Stimulated activated CD4-positive, alpha-beta T cell treated with anti-CD3 and anti-CD28 coated beads, Interleukin-1b, Interleukin-23, amount 100 ng/mL, for 4 hours (primary cell): ENCODE measurements around the gene PHLPP1.
"Not testable (repeated sequence)": the region's sequence is repeated elsewhere in the genome, so short reads cannot be mapped to it uniquely, and the experiment has no call there.

Source experiments
- DNase-seq, 2 donors: peaks; one replicate each; pipeline ENCODE4 v3.0.0-alpha.2; 2020; ENCODE audit warnings: low read depth in 2 of 2

The PHLPP1 gene

DNA sequence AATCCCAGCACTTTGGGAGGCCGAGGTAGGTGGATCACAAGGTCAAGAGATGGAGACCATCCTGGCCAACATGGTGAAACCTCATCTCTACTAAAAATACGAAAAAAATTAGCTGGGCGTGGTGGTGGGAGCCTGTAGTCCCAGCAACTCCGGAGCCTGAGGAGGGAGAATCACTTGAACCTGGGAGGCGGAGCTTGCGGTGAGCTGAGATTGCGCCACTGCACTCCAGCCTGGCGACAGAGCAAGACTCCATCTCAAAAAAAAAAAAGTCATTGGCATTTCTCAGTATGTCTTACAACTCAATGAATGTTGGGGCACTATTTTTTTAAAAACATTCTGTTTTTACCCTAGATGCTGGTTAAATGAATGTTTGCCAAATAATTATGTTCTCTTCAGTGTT lies 94.1 kb downstream of the PHLPP1 start:
- DNase-seq = not testable (repeated sequence)

GRCh38 chr18:62809900-62810299 lies 94.6 kb downstream of the PHLPP1 start:
- no peak for DNase-seq

DNA sequence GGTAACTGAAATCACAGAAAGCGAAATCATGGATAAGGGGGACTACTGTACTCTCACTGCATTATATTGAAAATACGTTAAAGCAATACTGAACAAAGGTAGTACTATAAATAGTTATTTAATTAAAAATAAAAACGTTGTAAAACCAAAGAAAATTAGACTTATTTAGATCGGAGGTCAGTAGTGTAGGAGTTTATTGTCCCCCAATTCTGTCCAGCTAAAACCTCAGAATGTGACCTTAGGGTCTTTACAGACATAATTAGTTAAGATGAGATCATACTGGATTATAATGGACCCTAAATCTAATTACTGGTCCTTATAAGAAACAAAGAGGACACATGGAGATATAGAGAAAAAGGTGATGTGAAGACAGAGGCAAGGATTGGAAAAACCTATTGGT lies 95.3 kb downstream of the PHLPP1 start:
- DNase-seq = no peak

DNA sequence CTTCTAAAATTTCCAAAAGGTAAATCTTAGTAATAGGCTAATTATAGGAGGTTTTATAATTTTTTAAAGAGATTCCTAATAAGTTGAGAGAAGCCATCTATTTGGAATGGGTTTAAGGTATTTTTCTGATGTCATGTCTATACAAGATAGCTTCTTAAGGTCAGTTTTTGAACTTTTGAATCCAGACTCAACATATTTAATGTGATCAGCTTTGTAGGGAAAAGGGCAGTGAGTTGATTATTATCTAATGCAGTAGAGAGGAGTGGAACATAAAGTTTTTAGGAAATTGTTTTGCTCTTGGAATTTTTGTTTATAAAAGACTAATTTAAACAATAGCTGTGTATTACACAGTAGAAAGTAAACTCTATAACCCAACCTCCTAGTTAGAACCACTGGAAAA lies 96.3 kb downstream of the PHLPP1 start:
- no peak for DNase-seq

GRCh38 chr18:62812242-62812641 lies 96.9 kb downstream of the PHLPP1 start:
- DNase-seq = no peak

DNA sequence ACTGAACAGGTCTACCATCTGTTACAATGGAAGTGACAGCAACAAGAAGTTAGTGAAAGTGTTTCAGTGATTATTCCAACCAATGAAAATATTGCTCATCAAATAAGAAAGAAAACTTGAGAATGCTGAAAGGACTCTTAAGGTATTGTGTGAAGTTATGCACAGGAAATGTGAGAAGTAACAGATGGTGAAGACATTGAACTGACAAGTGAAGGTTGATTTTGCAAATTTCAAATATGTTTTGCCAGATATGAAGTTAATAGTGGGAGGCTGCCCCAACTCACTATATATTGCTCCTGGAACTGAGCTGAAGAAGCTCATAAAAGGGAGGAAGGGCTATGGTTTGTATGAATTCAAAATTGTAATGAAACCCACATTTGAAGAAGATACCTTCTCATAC lies 97.5 kb downstream of the PHLPP1 start:
- no peak for DNase-seq

DNA sequence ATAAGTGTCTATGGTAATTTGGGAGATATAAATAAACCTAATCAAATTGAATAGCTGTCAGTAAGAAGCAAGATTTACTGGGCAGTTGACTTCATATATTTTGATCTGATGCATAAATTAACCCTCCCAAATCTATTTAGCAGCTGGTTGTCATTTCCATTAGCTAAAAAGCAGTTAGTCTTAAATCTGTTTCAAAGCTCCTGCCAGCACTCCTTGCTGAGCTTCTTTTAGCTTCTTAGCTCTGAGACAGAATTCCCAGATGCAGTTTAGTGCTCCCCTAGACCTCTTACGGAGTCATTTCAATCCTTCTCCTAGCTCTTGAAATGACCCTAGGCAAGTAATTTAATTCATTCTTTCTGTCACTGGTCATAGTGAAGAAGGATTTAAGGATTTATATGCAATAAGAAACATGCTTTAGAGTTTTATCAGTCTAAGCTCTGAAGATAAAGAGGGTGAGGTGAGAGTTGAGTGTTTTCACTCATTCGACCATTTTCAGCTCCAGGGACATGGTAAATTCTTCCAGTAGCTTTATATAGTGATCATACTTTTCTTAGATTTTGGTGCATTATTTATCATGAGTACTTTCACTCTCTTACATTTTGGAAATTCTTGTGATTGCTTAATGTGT lies 98.9 kb downstream of the PHLPP1 start:
- no peak for DNase-seq

DNA sequence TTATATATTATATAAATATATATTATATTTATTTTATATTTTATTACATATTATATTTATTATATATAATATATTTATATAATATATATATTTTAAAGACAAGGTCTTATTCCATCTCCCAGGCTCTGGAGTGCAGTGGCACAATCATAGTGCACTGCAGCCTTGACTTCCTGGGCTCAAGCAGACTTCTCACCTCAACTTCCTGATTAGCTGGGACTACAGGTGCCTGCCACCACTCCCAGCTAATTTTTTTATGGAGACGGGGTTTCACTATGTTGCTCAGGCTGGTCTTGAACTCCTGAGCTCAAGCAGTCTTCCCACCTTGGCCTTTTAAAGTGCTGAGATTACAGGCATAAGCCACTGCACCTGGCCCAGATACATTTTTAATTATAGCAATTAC lies 110.0 kb downstream of the PHLPP1 start:
- no peak for DNase-seq

DNA sequence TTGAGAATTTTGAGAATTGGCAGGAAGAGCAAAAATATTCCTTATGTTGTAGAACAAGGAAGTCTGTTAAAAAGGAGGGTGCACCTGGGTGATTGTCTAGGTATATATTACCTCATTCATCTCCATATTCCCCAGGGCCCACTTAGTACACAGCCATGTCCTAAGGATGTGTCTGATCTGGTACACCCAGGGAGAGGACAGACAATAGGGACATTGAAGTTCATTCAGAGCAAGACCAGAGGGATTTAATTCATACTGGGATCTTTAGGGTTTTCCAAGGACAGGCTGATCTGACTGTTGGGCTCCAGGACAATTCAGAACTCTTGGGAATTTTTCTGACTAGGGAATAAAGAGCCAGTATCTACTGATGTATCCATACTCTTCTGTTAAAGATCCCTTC lies 112.1 kb downstream of the PHLPP1 start:
- no peak for DNase-seq

DNA sequence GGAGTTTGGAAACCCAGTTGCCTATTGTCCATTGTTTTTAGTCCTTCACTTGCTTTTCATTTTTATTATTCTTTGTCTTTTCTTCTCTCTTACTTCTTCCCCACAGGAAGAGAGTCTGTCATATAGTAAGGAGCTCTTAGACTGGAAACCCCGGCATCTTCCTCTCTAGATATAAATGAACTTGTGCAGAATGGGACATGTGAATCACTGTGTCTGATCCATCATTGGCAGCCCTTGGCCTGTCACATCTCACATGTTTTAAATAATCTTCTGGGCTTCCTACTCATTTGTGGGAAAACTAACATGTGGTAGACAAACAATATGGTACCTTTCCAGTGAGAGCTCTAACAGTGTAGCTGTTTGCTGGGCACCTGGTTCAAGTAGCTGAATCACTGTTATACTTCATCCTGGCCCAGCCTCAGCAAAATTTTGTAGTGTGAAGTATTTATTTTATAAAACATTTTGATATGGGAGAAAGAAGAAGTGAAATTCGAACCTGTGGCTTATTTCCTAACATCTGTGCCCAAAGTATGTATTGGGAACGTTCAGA lies 112.8 kb downstream of the PHLPP1 start:
- DNase-seq = no peak

GRCh38 chr18:62828852-62829251 lies 113.5 kb downstream of the PHLPP1 start:
- DNase-seq = no peak

DNA sequence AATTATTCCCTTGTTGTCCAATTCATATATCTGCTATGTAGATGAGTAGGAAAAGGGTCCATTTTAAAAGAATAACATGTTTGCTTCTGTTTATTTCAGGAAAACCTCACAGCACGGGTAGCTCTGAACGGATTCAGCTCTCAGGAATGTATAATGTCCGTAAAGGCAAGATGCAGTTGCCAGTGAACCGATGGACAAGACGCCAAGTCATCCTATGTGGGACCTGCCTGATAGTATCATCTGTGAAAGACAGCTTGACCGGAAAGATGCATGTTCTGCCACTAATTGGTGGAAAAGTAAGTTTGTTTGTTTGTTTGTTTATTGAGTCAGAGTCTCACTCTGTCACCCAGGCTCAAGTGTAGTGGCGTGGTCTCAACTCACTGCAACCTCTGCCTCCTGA lies 114.6 kb downstream of the PHLPP1 start:
- DNase-seq = no peak

GRCh38 chr18:62832282-62832681 lies 116.9 kb downstream of the PHLPP1 start:
- no peak for DNase-seq

DNA sequence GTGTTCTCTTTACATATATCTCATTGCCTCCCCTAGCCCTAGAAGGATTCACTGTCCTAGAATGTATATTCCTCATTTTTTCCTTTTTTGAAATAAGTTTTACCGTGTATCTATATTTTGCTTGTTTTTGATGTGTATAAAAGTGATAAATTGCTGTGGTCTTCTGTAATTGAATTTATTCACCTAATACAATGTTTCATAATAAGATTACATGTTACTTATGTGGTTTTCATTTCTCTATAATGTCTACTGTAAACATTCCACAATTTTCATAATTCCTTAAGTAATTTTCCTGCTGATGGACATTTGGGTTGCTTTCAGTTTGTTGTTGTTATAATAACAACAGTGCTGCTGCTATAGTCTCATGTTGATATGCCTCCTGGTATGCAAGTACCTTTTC lies 118.2 kb downstream of the PHLPP1 start:
- no peak for DNase-seq

GRCh38 chr18:62834715-62835114 lies 119.4 kb downstream of the PHLPP1 start:
- no peak for DNase-seq

GRCh38 chr18:62837011-62837410 lies 121.7 kb downstream of the PHLPP1 start:
- no peak for DNase-seq

GRCh38 chr18:62838475-62839098 lies 123.2 kb downstream of the PHLPP1 start:
- no peak for DNase-seq

DNA sequence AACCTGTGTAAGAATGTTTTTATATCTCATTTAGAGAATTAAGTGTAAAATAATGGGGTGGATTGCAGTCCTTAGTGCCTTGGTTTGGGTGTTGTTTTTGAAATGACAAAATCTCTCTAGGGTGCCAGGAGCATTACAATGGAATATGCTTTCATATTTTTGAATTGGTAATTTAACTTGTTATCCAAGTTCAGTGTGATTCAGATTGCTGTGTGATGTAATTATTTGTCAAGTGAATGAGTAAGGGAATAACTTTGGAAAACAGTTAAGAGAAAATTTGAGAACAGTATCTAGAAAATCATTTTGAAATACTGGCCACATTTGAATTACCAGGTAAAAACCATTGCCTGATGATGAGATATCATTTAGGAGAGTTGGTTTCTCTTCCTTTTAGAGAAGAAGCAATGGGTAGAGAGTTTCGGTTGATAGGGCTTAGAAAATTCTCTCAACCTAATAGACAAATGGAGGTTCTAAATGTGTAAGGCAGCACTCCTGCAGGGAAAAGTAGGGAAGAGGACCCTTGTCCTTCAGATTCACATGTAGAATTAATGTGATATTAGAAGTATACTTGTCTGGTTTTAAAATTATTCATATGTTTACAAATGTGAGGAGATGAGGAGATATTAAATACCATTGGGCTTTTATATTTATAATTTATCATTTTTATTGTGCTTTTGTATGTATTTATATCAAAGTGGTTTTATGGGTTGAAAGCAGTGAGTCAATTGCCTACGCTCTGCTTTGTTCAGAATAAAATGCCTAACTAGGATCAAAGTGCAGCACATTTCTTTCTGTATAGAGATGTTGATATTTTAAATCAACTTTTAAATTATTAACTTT lies 124.8 kb downstream of the PHLPP1 start:
- DNase-seq = no peak

GRCh38 chr18:62841405-62841804 lies 126.1 kb downstream of the PHLPP1 start:
- DNase-seq = no peak

DNA sequence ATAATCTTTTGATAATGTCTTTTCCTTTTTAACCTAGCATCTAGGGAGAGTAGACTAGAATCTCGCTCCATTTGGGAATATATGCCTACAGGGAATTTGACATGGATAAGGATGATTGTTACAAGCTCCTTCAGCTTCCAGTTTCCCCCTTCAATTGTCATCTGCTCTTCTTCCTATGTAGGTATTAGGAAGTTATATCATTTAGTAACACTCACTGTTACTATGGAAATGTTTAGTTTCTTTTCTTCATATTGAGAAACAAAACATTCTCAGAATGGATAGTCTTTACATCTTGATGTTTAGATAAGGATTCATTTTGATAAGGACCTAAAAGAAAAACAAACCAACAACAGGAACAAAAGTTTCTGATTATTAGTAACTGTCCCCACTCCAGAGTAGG lies 127.6 kb downstream of the PHLPP1 start:
- no peak for DNase-seq

DNA sequence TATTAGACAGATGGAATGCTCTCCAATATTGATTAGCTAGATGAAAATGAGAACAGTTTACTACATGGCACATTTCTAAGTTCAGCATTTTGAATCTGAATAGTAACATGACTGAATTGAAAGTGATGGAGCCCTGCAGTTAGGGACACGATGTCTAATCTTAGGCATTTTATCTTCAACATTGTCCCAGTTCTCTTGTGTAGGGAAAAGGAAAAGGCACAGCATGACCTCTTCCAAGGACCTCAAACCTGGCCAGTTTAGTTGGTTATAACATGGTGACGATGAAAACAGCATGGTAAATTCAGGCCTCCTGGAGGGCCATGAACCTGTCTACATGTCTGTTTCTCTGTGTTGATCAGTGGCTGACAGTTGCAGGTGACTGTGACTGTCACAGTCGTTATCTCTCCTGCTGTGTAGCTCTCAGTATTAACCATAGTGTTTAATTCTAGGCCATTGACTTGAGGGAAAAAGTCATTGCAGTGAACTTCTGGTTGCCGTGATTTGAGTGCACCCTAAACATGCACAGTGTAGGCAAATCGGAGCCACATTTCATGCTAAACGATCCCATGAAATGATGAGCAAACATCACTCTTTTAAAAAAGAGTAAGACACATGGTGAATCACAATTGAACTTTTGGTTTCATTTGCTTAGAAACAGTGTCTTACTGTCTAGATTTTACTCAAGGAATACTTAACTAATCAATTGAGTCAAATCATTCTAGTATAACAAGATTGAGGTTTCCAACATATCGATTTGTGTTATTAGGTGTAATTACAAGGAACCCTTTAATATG lies 129.7 kb downstream of the PHLPP1 start:
- DNase-seq = no peak

DNA sequence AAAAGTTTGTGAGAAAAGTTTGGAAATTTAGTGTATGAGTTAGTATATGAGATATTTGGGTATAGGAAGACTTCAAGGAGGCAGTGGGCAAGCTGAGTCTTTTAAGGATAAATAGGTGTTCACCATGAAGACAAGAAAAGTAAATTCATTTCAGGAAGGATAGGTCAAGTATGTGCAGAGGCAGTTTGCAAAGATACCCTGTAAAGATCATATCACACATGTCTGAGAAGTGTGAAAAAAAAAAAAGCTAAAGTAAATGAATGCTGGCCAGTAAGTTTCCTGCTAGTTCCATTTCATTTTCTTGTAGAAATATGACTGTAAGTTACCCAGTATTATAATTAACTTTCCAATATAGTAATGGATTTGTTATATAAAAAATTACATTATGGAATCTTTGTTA lies 131.0 kb downstream of the PHLPP1 start:
- no peak for DNase-seq
